Hepatocyte (in vitro differentiated cells): ENCODE results near the gene FGGY. TPM values are rescaled to one million over a fixed set of nuclear protein-coding genes. Genes with fewer than 3 reads are reported as not detected.

ENCODE experiments used
- DNase-seq: peaks from one replicate; pipeline ENCODE4 v3.0.0-alpha.2; 2016; ENCODE audit warnings: low spot score
- H2AFZ ChIP-seq: fragments of 200-600 bp; sonication (generic); 2 replicates; pipeline ENCODE4 v1.6.0; 2016; ENCODE audit warnings: antibody characterized with exemption, mild to moderate bottlenecking
- H3K27ac ChIP-seq: fragments of 200-600 bp; sonication (generic); 2 replicates; pipeline ENCODE4 v1.5.1; 2016; ENCODE audit warnings: mild to moderate bottlenecking
- H3K27me3 ChIP-seq: fragments of 200-600 bp; sonication (generic); 2 replicates; pipeline ENCODE4 v1.6.1; 2016
- H3K36me3 ChIP-seq: fragments of 200-600 bp; sonication (generic); replicated peaks from 2 replicates; pipeline ENCODE4 v1.5.1; 2016; ENCODE audit warnings: low read depth; ENCODE audit not compliant: insufficient read depth
- H3K4me1 ChIP-seq: fragments of 200-600 bp; sonication (generic); 2 replicates; pipeline ENCODE4 v1.5.1; 2016; ENCODE audit warnings: mild to moderate bottlenecking, moderate library complexity; ENCODE audit not compliant: insufficient read depth
- H3K4me2 ChIP-seq: fragments of 200-600 bp; sonication (generic); 2 replicates; pipeline ENCODE4 v1.6.0; 2016
- H3K4me3 ChIP-seq: fragments of 200-600 bp; sonication (generic); 2 replicates; pipeline ENCODE4 v1.5.1; 2016; ENCODE audit warnings: mild to moderate bottlenecking
- H3K79me2 ChIP-seq: fragments of 200-600 bp; sonication (generic); 2 replicates; pipeline ENCODE4 v1.6.0; 2017; ENCODE audit warnings: mild to moderate bottlenecking
- H3K9me2 ChIP-seq: fragments of 200-600 bp; sonication (generic); replicated peaks from 2 replicates; pipeline ENCODE4 v1.6.0; 2017; ENCODE audit warnings: mild to moderate bottlenecking; ENCODE audit not compliant: insufficient read depth
- H3K9me3 ChIP-seq: fragments of 200-600 bp; sonication (generic); 2 replicates; pipeline ENCODE4 v1.5.1; 2016; ENCODE audit warnings: low read depth, mild to moderate bottlenecking
- H4K20me1 ChIP-seq: fragments of 200-600 bp; sonication (generic); 2 replicates; pipeline ENCODE4 v1.6.0; 2016; ENCODE audit warnings: mild to moderate bottlenecking; ENCODE audit not compliant: insufficient read depth, poor library complexity, severe bottlenecking
- EZH2 ChIP-seq: fragments of 200-600 bp; sonication (generic); IDR thresholded peaks from 2 replicates; pipeline ENCODE4 v1.6.1; 2016; ENCODE audit warnings: antibody characterized with exemption, mild to moderate bottlenecking, borderline replicate concordance
- EZH2phosphoT487 ChIP-seq: fragments of 200-600 bp; sonication (generic); IDR thresholded peaks from one replicate; pipeline ENCODE4 v1.6.1; 2018; ENCODE audit warnings: antibody characterized with exemption, mild to moderate bottlenecking, low read depth, moderate library complexity; ENCODE audit not compliant: unreplicated experiment, severe bottlenecking
- WGBS: methylation state at CpG from one replicate; pipeline ENCODE4 v1.1.6; 2016; ENCODE audit warnings: low lambda C conversion rate; ENCODE audit errors: missing lambda C conversion rate; 5-methylcytosine and 5-hydroxymethylcytosine counted together
- polyA plus RNA-seq: library from polyadenylated mRNA; unstranded; fragments of >200 nt; fragmentation: Nextera tagmentation; extraction: Ambion mirVana; gene quantifications from 2 replicates; pipeline ENCODE4 v1.2.1, GENCODE V29; 2016
- total RNA-seq: library from RNA; depleted of rRNA; stranded (reverse); fragments of >200 nt; gene quantifications from 2 replicates; pipeline ENCODE4 v1.2.3, GENCODE V29; 2014
- TF ChIP-seq, protein P1 (sequence below): fragments of 200-600 bp; sonication (generic); IDR thresholded peaks from 2 replicates; pipeline ENCODE4 v1.5.1; 2016; ENCODE audit warnings: antibody characterized with exemption, mild to moderate bottlenecking; ENCODE audit not compliant: poor library complexity

The FGGY gene
- total and polyA plus RNA-seq, 2 experiments from 2014 or later = 18.0 to 20.6 TPM

GRCh38 chr1:59639266-59639665, 342.4 kb downstream of the FGGY start:
- H3K27ac ChIP-seq = peak overlapping the region; percentile 62
- H4K20me1 ChIP-seq = no peaks in the 10 kb centered on the region
- H3K4me2 ChIP-seq = no peak overlapping the region
- H3K36me3 ChIP-seq = no peaks in the 10 kb centered on the region
- no peaks in the 10 kb centered on the region for H3K79me2 ChIP-seq
- WGBS = 100% methylated on average over 1 of the region's 1 CpG
- TF ChIP-seq, protein P1, sequence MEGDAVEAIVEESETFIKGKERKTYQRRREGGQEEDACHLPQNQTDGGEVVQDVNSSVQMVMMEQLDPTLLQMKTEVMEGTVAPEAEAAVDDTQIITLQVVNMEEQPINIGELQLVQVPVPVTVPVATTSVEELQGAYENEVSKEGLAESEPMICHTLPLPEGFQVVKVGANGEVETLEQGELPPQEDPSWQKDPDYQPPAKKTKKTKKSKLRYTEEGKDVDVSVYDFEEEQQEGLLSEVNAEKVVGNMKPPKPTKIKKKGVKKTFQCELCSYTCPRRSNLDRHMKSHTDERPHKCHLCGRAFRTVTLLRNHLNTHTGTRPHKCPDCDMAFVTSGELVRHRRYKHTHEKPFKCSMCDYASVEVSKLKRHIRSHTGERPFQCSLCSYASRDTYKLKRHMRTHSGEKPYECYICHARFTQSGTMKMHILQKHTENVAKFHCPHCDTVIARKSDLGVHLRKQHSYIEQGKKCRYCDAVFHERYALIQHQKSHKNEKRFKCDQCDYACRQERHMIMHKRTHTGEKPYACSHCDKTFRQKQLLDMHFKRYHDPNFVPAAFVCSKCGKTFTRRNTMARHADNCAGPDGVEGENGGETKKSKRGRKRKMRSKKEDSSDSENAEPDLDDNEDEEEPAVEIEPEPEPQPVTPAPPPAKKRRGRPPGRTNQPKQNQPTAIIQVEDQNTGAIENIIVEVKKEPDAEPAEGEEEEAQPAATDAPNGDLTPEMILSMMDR = no peak
- TF ChIP-seq EZH2phosphoT487 (no peak), EZH2 (no peak)
- H3K9me2 ChIP-seq = no peaks in the 10 kb centered on the region
- peaks cover 22% of the 10 kb centered on the region for H3K4me1 ChIP-seq
- no peak overlapping the region for H2AFZ ChIP-seq
- no peak overlapping the region for H3K4me3 ChIP-seq
- no peaks in the 10 kb centered on the region for H3K9me3 ChIP-seq
- no peaks in the 10 kb centered on the region for H3K27me3 ChIP-seq
- DNase-seq = no peak

- Histone ChIP-seq H3K27ac (no peak overlapping the region), H3K4me3 (no peak overlapping the region), H3K4me1 (peaks cover 26% of the 10 kb centered on the region), H3K9me3 (no peaks in the 10 kb centered on the region), H2AFZ (no peak overlapping the region), H4K20me1 (no peaks in the 10 kb centered on the region), H3K9me2 (no peaks in the 10 kb centered on the region), H3K79me2 (no peaks in the 10 kb centered on the region), H3K36me3 (no peaks in the 10 kb centered on the region), H3K4me2 (no peak overlapping the region), H3K27me3 (no peaks in the 10 kb centered on the region)
- no peak for TF ChIP-seq EZH2
- TF ChIP-seq EZH2phosphoT487 = no peak
- TF ChIP-seq, protein P1 = no peak
- 75% methylated on average over 2 of the region's 2 CpGs for WGBS
- no peak for DNase-seq
Measured at GRCh38 chr1:59640851-59641250, 344.0 kb downstream of the FGGY start.

- Histone ChIP-seq H3K27ac (peak overlapping the region; percentile 3), H3K36me3 (no peaks in the 10 kb centered on the region), H3K4me2 (no peak overlapping the region), H3K4me3 (no peak overlapping the region), H4K20me1 (no peaks in the 10 kb centered on the region), H3K9me3 (no peaks in the 10 kb centered on the region), H3K4me1 (peaks cover 26% of the 10 kb centered on the region), H3K9me2 (no peaks in the 10 kb centered on the region), H2AFZ (no peak overlapping the region), H3K27me3 (no peaks in the 10 kb centered on the region), H3K79me2 (no peaks in the 10 kb centered on the region)
- WGBS = 81% methylated on average over 2 of the region's 2 CpGs
- TF ChIP-seq EZH2phosphoT487 = no peak
- TF ChIP-seq, protein P1 = no peak
- TF ChIP-seq EZH2 = no peak
- DNase-seq = no peak
Measured at GRCh38 chr1:59641836-59642235, 344.9 kb downstream of the FGGY start.

DNA sequence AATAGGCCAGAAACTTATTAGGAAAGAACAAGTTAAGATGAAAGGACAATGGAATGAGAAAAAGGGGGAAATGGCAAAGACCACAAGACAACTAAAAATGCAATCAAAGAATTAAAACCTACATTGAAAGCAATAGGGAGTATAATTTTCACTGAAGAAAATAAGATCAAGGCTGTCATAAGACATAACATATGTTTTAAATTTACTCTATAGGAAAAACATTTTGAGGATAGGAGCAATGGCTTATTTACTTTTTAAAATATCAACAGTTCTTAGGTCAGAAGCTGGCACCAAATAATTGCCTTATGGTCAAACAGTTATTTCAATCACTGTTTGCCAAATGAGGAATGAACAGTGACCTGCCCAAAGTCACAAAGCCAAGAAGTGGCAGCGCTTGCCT, 346.6 kb downstream of the FGGY start:
- no peaks in the 10 kb centered on the region for H3K9me3 ChIP-seq
- H2AFZ ChIP-seq = no peak overlapping the region
- 93% methylated on average over 1 of the region's 1 CpG for WGBS
- no peak for TF ChIP-seq EZH2
- TF ChIP-seq, protein P1 = no peak
- no peak for TF ChIP-seq EZH2phosphoT487
- no peak for DNase-seq
- no peaks in the 10 kb centered on the region for H4K20me1 ChIP-seq
- no peaks in the 10 kb centered on the region for H3K9me2 ChIP-seq
- H3K4me3 ChIP-seq = no peak overlapping the region
- H3K36me3 ChIP-seq = no peaks in the 10 kb centered on the region
- H3K79me2 ChIP-seq = no peaks in the 10 kb centered on the region
- peaks cover 16% of the 10 kb centered on the region for H3K4me1 ChIP-seq
- H3K27me3 ChIP-seq = no peaks in the 10 kb centered on the region
- no peak overlapping the region for H3K4me2 ChIP-seq
- H3K27ac ChIP-seq = peak overlapping the region; percentile 13
